A549 (cell line): ENCODE data around the gene HSP90B1. TPM values are rescaled to one million over a fixed set of nuclear protein-coding genes. Genes with fewer than 3 reads are reported as not detected.

Experiments used
- ATAC-seq, 2 experiments: fragments of 200-7000 bp in 1 of 2; fragments of >200 bp in 1 of 2; cut with Nextera tagmentation in 1 of 2; cut with Tn5 transposase in 1 of 2; 3 replicates each; pipeline versions ENCODE4 v1.8.0 to v1.9.1; 2018 to 2020; ENCODE audit warnings: mild to moderate bottlenecking in 1 of 2, moderate library complexity in 1 of 2
- CTCF ChIA-PET: fragments of 300-600 bp; sonication (Branson Sonifier 250); formaldehyde crosslinking; extraction: SDS; loops from one replicate; lab custom pipeline; 2021; ENCODE audit warnings: antibody characterized with exemption, inconsistent platforms; lab: Yijun Ruan, JAX
- POLR2A ChIA-PET: fragments of 350-600 bp; formaldehyde crosslinking; extraction: SDS; loops from one replicate; lab custom pipeline; 2021; ENCODE audit warnings: antibody characterized with exemption, inconsistent platforms; lab: Yijun Ruan, JAX
- DNase-seq, 2 experiments: peaks; one replicate each; pipeline versions ENCODE4 v3.0.0 to v3.0.0-alpha.2; 2011 to 2016; ENCODE audit warnings: low read depth in 1 of 2, low spot score in 1 of 2
- FAIRE-seq: peaks from 2 replicates; lab custom pipeline; 2011; peaks lifted over from hg19 to GRCh38; lab: Jason Lieb, UNC
- H3K27ac ChIP-seq, 2 experiments: fragments of >200 bp; sonication (Bioruptor Twin); formaldehyde crosslinking; 3 replicates each; pipeline ENCODE4 v1.5.1; 2016 to 2017
- H3K4me1 ChIP-seq: fragments of >200 bp; sonication (Bioruptor Twin); formaldehyde crosslinking; 3 replicates; pipeline ENCODE4 v1.6.1; 2016
- H3K4me2 ChIP-seq: fragments of >200 bp; sonication (Bioruptor Twin); formaldehyde crosslinking; 3 replicates; pipeline ENCODE4 v1.6.1; 2016
- H3K4me3 ChIP-seq: fragments of >200 bp; sonication (Bioruptor Twin); formaldehyde crosslinking; 3 replicates; pipeline ENCODE4 v1.5.1; 2016
- H3K9me3 ChIP-seq: fragments of >200 bp; sonication (Bioruptor Twin); formaldehyde crosslinking; 3 replicates; pipeline ENCODE4 v1.6.1; 2016
- BHLHE40 ChIP-seq: IDR thresholded peaks from 2 replicates; pipeline ENCODE4 v1.6.1; 2012; ENCODE audit warnings: low read depth, low read length, inconsistent platforms
- CBX2 ChIP-seq: fragments of 200-600 bp; sonication (generic); IDR thresholded peaks from 2 replicates; pipeline ENCODE4 v1.6.1; 2016; ENCODE audit warnings: low read depth, mild to moderate bottlenecking, borderline replicate concordance
- CBX8 ChIP-seq: fragments of 200-600 bp; sonication (generic); IDR thresholded peaks from 2 replicates; pipeline ENCODE4 v1.6.1; 2016
- CHD4 ChIP-seq: fragments of 200-600 bp; sonication (generic); IDR thresholded peaks from 2 replicates; pipeline ENCODE4 v1.6.1; 2016; ENCODE audit warnings: antibody characterized with exemption, mild to moderate bottlenecking, borderline replicate concordance
- CTCF ChIP-seq: fragments of >200 bp; sonication (Bioruptor Twin); formaldehyde crosslinking; IDR thresholded peaks from 3 replicates; pipeline ENCODE4 v1.5.1; 2016
- EHF ChIP-seq: fragments of 250-450 bp; sonication (Bioruptor Pico); IDR thresholded peaks from 2 replicates; pipeline ENCODE4 v1.5.0; 2020; ENCODE audit warnings: mild to moderate bottlenecking
- EP300 ChIP-seq, 2 experiments: fragments of >200 bp; sonication (Bioruptor Twin); formaldehyde crosslinking; IDR thresholded peaks; 2 replicates in 1 of 2; 3 replicates in 1 of 2; pipeline ENCODE4 v1.6.1; 2016 to 2017
- ESRRA ChIP-seq: fragments of 150-350 bp; IDR thresholded peaks from 2 replicates; pipeline ENCODE4 v1.6.1; 2014; ENCODE audit warnings: mild to moderate bottlenecking, low read length, borderline replicate concordance
- FOSL2 ChIP-seq, 2 experiments: fragments of 450-650 bp in 1 of 2; fragments of >200 bp in 1 of 2; sonication (Bioruptor Twin) in 1 of 2; formaldehyde crosslinking; IDR thresholded peaks; 2 replicates each; pipeline versions ENCODE4 v1.5.0 to v1.6.1; 2016 to 2020; ENCODE audit warnings: mild to moderate bottlenecking in 1 of 2, moderate library complexity in 1 of 2
- FOXS1 ChIP-seq: fragments of 250-450 bp; sonication (Bioruptor Pico); IDR thresholded peaks from 2 replicates; pipeline ENCODE4 v1.5.0; 2020; ENCODE audit warnings: mild to moderate bottlenecking, moderate library complexity
- HES2 ChIP-seq: fragments of >200 bp; sonication (Bioruptor Twin); formaldehyde crosslinking; IDR thresholded peaks from 2 replicates; pipeline ENCODE4 v1.6.1; 2016
- HOXB5 ChIP-seq: fragments of 250-450 bp; sonication (Bioruptor Pico); IDR thresholded peaks from 2 replicates; pipeline ENCODE4 v1.5.0; 2020; ENCODE audit warnings: mild to moderate bottlenecking, moderate library complexity
- KDM1A ChIP-seq: fragments of 200-600 bp; sonication (generic); IDR thresholded peaks from 2 replicates; pipeline ENCODE4 v1.6.1; 2016; ENCODE audit warnings: low read depth, mild to moderate bottlenecking
- KDM5A ChIP-seq: fragments of 200-600 bp; sonication (generic); IDR thresholded peaks from 2 replicates; pipeline ENCODE4 v1.6.1; 2016; ENCODE audit warnings: antibody characterized with exemption, mild to moderate bottlenecking
- NFE2L2 ChIP-seq: fragments of 150-350 bp; conservative IDR thresholded peaks from 2 replicates; pipeline ENCODE4 v1.6.1; 2014; ENCODE audit warnings: low read length
- NPAS2 ChIP-seq: fragments of 250-450 bp; sonication (Bioruptor Pico); IDR thresholded peaks from 2 replicates; pipeline ENCODE4 v1.8.0; 2022; ENCODE audit warnings: mild to moderate bottlenecking, moderate library complexity, borderline replicate concordance
- PHF8 ChIP-seq: fragments of 200-600 bp; sonication (generic); IDR thresholded peaks from 2 replicates; pipeline ENCODE4 v1.6.1; 2016; ENCODE audit warnings: low read depth, mild to moderate bottlenecking, antibody characterized with exemption, moderate library complexity, borderline replicate concordance
- RAD21 ChIP-seq, 2 experiments: fragments of >200 bp in 1 of 2; sonication (Bioruptor Twin) in 1 of 2; formaldehyde crosslinking in 1 of 2; IDR thresholded peaks in 1 of 2; conservative IDR thresholded peaks in 1 of 2; 2 replicates in 1 of 2; 3 replicates in 1 of 2; pipeline ENCODE4 v1.6.1; 2012 to 2018; ENCODE audit warnings: inconsistent platforms in 1 of 2
- RCOR1 ChIP-seq: fragments of 150-350 bp; IDR thresholded peaks from 2 replicates; pipeline ENCODE4 v1.6.1; 2014; ENCODE audit warnings: antibody characterized with exemption, low read length, low read depth
- REST ChIP-seq: fragments of 200-600 bp; sonication (generic); IDR thresholded peaks from 2 replicates; pipeline ENCODE4 v1.6.1; 2016; ENCODE audit warnings: antibody characterized with exemption, mild to moderate bottlenecking, moderate library complexity
- SMC3 ChIP-seq: fragments of >200 bp; sonication (Bioruptor Twin); formaldehyde crosslinking; IDR thresholded peaks from 3 replicates; pipeline ENCODE4 v1.6.1; 2018; ENCODE audit warnings: inconsistent platforms
- SREBF2 ChIP-seq: fragments of 450-650 bp; IDR thresholded peaks from 2 replicates; pipeline ENCODE4 v1.6.1; 2014; ENCODE audit warnings: mild to moderate bottlenecking, moderate library complexity
- ZC3H11A ChIP-seq: fragments of 450-650 bp; IDR thresholded peaks from 2 replicates; pipeline ENCODE4 v1.6.1; 2014; ENCODE audit warnings: antibody characterized with exemption, mild to moderate bottlenecking
- ZFP36 ChIP-seq: fragments of 450-650 bp; IDR thresholded peaks from 2 replicates; pipeline ENCODE4 v1.6.1; 2014; ENCODE audit warnings: borderline replicate concordance; ENCODE audit not compliant: partially characterized antibody
- WGBS: methylation state at CpG from one replicate; pipeline ENCODE4 v1.1.6; 2017; ENCODE audit errors: missing lambda C conversion rate; 5-methylcytosine and 5-hydroxymethylcytosine counted together
- polyA plus RNA-seq, 4 experiments: library from polyadenylated mRNA; depleted of rRNA in 3 of 4; stranded (reverse); fragments of >200 nt; fragmentation: RNase III in 1 of 4; extraction: RNeasy Plus Mini Kit Qiagen cat#74134 plus additional on column Dnase treatment in 1 of 4; gene quantifications; 2 replicates in 3 of 4; 3 replicates in 1 of 4; pipeline ENCODE4 v1.2.3, GENCODE V29; 2011 to 2017

HSP90B1 gene
- polyA plus RNA-seq, 2 of the 4 experiments (the other 2 are of a cell fraction): 624 to 915 TPM

DNA sequence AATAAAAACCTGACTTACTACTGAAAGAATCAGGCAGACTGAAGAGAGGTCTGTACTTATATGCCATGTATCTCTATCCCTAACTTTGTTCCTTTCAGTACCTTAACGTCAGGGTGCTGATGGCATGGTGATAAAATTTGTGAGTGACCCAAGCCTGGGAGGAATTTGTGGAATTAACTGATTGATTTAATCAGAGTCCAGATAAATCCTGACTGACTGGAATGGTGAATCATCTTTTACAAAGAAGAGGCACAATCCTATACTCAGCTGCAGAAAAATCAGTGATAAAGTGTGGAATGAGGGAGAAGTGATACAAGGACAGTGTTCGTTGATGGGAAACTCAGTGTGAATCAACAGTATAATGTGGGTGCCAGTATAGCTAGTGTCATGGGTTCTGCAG, 39.2 kb downstream of the HSP90B1 start:
- DNase-seq (no peak), FAIRE-seq (no peak), ATAC-seq (no peak)
- no peak overlapping the region for H3K4me3 ChIP-seq
- no peak overlapping the region for H3K4me2 ChIP-seq
- TF ChIP-seq FOSL2 (IDR thresholded peaks at IDR 0.05): no peak
- no peak for TF ChIP-seq FOSL2 (CRISPR knock-in tag; IDR thresholded peaks at IDR 0.05)
- TF ChIP-seq BHLHE40: no peak
- TF ChIP-seq HES2: no peak
- no peak for TF ChIP-seq HOXB5 (CRISPR knock-in tag)
- TF ChIP-seq KDM5A: no peak
- no peak for TF ChIP-seq KDM1A
- no peak for TF ChIP-seq FOXS1 (CRISPR knock-in tag)
- TF ChIP-seq EP300 (IDR thresholded peaks at IDR 0.05): no peak
- no peak for TF ChIP-seq NFE2L2
- TF ChIP-seq ZC3H11A: no peak
- no peak for TF ChIP-seq ZFP36
- ChIA-PET POLR2A (no interaction called here), CTCF (interaction anchor here (1.5 kb wide), 1 partner anchor 139 kb away, joined by 8 read pairs; no protein-coding TSS in a partner anchor)
- H3K9me3 ChIP-seq: no peaks in the 10 kb centered on the region
- H3K4me1 ChIP-seq: peaks cover 24% of the 10 kb centered on the region
- WGBS: 79% methylated on average over 2 of the region's 2 CpGs
- H3K27ac ChIP-seq: no peak overlapping the region

DNA sequence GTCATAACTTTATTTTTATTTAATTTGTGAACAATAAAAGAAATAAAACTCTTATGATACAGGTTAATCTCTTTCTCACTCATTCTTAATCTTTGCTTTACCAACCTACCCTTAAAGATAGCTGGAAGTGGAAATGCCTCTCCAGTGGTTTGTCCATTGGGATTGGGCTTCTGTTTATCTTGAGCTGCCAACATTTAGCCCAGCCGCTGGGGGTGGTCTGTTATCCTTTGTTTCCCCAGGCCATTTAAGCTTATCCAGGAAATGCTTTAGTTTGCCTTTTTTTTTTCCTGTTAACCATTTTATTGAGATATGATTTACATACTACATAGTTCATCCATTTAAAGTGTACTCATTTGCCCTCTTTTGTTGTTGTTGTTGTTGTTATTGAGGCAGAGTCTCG, 43.7 kb downstream of the HSP90B1 start:
- Histone ChIP-seq H3K4me2 (no peak overlapping the region), H3K4me3 (no peak overlapping the region), H3K9me3 (no peaks in the 10 kb centered on the region), H3K27ac (no peak overlapping the region), H3K4me1 (peaks cover 3% of the 10 kb centered on the region; the same call in 1 of the 3 replicates)
- FAIRE-seq: no peak
- DNase-seq: no peak
- 90% methylated on average over 2 of the region's 2 CpGs for WGBS
- TF ChIP-seq RCOR1 (no peak), CTCF (no peak), HES2 (no peak), REST (no peak), FOXS1 (CRISPR knock-in tag) (no peak), SMC3 (no peak), KDM5A (no peak), CHD4 (no peak), RAD21 (conservative IDR thresholded peaks at IDR 0.05 in 1 of 2, IDR thresholded peaks at IDR 0.05 in 1 of 2) (no peak), NPAS2 (no peak), CBX8 (no peak), ESRRA (no peak), EP300 (IDR thresholded peaks at IDR 0.05) (no peak), CBX2 (no peak), PHF8 (no peak), EHF (CRISPR knock-in tag) (no peak), SREBF2 (no peak), HOXB5 (CRISPR knock-in tag) (no peak)
- ChIA-PET CTCF (interaction anchor here (1.0 to 3.1 kb wide), 3 partner anchors 18 to 135 kb away, joined by 3 to 13 read pairs (median 3); no protein-coding TSS in a partner anchor), POLR2A (interaction anchor here (1.0 kb wide), 1 partner anchor 8 kb away, joined by 10 read pairs; the partner anchor contains the start of gene TDG)
- ATAC-seq: no peak
